ENCODE data around the gene CIAO2A.

GRCh38 chr15:64029110-64029509, 64.5 kb downstream of the CIAO2A start:
- TF ChIP-seq GATA2 (IDR thresholded peaks at IDR 0.05; ENCODE audit: low read depth, low read length) (no peak), GATA3 (IDR thresholded peaks at IDR 0.05; ENCODE audit: low read depth, low read length) (no peak)

Data from SH-SY5Y (cell line).